GM19099 (cell line): ENCODE measurements around the gene SHANK1.

Experiments used
- POLR2A ChIP-seq: IDR thresholded peaks from 3 replicates; pipeline ENCODE4 v1.6.1; 2011; ENCODE audit warnings: low read depth; ENCODE audit not compliant: insufficient read length; ENCODE audit errors: extremely low read depth

SHANK1 gene

DNA sequence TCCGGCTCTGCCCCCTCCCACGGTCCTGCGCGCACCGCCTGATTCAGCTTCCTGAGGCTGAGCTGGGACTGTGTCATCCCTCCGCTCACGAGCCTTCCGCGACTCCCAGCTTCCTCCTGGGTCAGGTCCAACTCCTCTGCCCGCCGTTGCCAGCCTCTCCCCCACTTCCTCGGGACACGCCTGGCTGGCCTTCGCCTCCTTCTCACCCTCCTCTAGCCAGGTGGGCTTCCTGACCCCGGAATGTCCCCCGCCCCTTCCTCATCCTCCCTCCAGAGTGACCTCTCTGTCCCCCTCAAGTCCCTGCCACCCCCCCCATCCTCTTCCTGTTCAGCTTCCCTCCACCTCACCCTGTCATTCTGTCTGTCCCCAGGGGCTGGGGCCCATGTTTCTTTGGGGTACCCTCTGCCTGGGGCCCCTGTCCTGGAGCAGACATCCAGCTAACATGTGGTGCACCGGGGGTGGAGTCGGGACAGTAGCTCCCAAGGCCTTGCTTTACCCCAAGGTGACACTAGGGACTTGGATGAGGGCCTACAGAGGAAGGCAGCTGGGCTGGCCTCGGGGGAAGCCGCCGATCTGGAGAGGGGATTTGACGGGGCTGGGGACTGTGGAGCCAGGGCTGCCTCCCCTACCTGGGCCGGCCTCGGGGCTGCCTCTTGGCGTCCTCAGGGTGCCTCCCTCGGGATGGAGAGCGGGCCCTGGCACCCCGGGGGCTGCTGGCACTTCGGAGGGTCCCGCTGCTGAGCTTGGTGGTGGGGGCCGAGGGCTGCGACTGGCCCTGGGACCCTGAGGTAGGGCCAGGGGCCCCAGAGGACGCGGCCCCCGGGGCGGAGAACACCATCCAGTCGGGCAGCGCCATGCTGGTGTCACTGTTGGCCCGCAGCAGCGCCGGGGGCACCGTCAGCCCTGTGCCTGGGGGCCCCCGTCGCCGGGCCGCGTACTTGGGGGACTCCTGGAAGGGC is 16.5 kb downstream of the SHANK1 start:
- TF ChIP-seq POLR2A = no peak

DNA sequence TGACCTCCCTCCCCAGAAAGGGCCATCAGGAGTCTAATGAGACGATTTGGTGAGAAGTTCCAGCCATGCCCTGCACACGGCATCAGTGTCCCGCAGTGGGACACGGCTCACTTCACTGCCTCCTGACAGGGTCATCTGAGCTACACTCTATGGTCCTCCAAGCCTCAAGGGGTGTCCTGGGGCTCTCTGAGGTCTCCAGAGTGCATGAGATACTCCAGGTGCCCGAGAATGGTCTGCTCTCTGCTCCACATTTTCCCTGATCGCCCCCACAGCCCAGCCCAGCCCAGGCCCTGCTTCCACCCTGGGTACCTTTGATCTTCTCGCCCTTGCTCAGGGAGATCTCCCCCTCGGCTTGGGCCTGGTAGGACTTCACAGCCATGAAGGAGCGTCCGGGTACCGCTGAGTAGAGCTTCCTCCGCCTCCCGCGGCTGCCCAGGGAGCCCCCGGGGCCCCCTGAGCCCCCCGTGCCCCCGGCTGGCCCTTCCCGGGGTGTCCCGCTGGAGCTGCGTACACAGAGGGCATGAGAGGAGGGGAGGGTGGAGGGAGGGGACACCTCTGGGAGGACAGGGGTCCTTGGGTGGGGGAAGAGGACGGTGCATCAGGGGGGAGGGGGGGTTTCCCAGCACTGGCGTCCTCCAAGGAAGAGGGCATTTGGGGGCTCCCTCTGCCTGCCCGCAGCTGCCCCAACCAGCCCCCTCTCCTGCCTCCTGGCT is 17.3 kb downstream of the SHANK1 start:
- no peak for TF ChIP-seq POLR2A

DNA sequence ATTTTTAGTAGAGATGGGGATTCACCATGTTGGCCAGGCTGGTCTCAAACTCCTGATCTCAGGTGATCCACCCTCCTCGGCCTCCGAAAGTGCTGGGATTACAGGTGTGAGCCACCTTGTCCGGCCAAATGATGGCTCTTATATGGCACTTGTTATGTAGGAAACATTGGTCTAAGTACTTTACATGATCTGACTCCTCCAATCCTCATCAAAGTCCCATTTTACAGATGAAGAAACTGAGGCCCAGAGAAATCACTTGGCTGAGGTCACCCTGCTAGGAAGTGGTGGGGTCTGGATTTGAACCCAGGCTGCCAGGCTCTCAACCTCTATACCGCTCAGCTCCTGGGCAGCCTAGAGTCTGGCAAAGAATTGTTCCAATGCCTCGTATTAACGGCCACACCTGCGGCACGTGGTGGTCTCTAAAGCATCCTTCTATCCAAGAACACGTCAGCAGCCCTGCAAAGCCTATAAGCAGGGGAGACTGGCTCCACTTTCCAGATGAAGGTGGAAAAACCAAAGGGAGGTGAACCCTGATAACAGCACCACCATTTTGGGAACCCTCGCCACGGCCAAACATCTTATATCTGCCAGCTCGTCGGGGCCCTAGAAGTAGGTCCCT is 18.1 kb downstream of the SHANK1 start:
- TF ChIP-seq POLR2A = no peak

DNA sequence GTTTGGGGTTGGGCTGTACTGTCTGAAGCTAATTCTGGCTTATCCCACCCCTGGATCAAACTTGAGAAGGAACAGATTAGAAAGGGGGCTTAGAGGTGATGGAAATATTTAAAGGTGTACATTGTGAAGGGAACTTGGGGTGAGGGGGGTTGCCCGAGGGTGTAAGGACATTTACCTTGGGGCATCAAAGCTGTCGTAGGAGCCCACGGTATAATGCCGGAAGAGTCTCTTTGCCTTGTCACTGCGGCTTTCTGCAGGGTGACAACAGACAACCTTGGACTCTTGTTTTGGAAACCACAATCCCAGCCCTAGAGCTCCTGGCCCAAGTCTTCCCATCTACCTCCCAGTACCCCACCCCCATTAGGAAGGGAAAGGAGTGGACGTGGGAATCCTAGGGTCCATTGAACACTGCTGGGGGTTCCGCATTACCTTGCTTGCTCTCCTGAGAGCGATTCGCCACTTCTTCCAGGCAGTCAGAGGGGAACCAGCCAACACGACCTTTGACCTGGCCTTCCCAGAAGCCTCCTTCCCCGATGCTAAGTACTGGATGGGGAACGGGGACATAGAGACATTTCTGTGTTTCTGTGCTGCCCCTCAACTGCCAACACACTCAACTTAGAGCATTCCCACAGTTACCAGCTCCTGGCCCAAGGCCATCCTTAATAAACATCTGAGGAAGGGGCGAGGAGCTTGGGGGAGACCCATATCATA is 22.0 kb downstream of the SHANK1 start:
- no peak for TF ChIP-seq POLR2A

DNA sequence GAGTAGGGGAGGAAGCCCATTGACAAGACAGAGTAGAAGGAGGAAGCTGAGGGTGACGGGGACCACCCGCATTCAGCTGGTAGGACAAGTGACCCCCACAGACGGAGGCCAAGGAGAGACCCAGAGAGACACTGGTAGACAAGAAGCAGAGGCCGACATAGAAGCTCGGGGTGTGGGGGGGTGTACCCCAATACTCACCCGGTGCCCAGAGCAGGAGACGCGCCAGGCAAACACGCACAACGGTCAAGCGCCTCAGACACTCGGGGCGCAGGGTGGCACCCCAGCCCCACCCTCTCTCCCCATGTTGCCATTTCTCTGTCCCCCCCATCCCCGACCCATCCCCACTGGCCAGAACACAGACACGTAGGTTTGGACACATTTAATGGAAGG is 23.5 kb downstream of the SHANK1 start:
- TF ChIP-seq POLR2A = no peak

DNA sequence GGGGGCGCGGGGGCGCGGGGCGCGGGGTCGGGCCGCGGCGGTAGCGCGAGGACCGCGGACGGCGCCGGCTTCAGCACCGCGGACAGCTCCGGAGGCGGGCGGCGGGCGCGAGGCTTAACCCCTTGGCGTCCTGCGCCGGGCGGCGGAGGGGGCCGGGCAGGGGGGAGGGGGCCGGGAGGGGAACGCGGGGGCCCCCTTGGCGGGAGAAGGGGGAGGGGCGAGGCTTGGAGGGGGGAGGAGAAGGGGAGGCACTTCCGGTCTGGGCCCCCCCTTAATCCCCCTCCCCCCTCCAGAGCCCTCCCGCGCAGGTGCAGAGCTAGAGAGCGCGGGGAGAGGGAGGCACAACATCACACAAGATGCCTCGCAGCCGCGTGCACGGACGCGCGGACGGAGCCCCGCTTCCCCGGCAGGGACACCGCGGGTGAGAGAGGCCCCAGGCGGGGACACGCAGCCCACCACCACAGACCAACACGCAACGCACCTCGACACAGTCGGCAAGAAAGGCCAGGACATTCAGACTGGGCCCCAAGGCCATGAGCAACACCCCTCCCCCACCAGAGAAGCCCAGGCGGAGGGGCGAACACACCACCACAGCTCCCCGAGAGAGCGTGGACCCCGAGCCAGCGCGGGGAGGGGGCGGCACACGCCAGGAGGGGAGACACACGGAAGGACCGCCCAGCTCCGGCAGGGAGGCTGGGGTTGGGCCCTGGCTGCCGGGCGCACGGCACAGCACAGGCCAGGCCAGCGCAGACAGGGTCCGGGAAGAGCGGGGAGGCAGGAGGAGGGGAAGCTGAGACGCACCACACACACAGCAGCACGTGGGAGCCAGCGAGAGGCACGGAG is 24.1 kb downstream of the SHANK1 start:
- no peak for TF ChIP-seq POLR2A

DNA sequence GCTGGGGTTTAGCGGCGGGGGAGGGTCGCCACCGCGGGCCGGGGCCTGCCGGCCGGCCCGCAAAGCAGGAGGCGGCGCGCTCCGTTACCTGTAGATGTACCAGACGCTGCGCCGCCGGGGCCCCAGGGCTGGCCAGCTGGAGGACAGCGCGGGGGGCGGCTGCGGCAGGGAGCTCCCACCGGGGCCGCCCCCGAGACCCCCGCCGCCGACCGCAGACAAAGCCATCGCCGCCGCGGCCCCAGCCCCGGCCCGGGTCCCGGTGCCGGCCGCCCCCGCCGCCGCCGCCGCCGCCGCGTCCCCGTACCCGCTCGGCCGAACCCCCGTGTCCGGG is 24.8 kb downstream of the SHANK1 start:
- no peak for TF ChIP-seq POLR2A

DNA sequence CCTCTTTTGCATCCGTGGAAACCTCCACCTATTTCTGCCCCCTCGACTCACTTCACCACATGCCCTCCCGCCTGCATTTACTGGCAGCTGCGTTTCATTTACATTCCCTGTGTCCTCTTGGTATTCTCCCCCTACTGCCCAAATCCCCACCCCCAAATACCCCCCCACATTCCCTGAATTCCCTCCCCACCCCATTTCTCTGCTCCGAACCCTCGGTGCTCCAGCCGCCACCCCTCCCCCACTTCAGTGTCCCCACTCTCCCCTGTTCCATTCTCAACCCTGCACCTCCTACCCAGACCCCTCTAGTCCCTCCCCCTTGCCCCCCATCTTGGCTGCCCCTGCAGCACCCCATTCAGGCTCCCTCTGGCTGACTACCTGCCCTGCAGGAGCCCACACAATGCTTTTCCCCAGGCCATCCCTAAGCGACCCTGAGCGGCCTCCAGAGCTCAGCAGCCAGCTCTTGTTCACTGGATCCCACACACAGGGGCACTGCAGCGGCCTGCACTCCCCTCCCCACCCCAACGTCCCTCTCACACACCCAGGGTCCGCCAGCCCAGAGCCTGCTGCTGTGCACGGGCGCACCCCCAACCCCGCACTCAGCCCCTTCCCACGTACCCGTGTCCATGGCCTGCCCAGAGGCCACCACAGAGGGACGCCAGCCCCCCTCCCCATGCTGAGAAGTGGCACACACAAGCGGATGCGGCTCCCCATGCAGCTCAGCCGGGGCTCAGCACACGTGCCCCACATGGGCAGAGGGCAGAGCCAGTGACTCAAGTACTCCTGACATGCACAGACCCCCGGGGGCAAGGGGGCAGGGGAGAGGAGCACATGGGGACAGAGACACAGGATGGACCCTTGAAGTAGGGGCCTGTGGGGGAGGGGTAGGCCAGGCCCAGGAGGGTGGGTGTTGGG is 26.3 kb downstream of the SHANK1 start:
- no peak for TF ChIP-seq POLR2A

DNA sequence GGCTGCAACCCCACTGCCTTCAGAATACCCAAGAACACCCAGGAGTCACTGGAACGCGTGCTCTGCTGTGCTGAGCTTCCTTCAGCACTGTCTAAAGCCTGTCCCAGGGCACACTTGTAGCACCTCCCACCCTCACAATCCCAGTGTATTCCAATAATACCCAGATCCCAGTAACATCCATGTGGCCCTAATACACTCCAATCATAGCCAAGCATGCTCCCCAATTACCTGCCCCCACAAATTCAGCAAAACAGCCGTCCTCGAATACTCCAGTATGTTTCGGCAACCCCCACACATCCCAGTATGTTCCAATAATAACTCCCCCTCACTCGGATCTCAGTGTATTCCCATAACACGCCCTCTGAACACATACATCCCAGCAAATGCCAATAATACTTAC is 29.2 kb downstream of the SHANK1 start:
- no peak for TF ChIP-seq POLR2A

DNA sequence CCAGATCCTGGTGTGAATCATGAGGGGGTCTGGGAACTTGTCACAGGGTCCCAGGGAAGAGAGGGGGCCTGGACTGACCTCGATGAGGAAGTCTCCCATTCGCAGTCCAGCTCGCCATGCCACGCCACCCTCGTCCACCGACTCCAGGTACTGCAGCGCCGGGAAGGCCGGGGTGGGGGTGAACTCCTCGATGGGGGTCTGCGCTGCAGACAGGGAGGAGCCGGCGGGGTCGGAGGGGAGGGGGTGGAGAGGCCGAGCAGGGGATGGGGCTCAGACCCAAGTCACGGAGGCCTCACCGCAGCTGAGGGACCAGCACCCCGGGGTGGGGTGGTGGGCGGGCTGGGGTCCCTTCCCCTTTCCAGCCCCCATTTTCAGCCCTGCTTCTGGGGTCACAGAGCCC is 30.8 kb downstream of the SHANK1 start:
- no peak for TF ChIP-seq POLR2A

DNA sequence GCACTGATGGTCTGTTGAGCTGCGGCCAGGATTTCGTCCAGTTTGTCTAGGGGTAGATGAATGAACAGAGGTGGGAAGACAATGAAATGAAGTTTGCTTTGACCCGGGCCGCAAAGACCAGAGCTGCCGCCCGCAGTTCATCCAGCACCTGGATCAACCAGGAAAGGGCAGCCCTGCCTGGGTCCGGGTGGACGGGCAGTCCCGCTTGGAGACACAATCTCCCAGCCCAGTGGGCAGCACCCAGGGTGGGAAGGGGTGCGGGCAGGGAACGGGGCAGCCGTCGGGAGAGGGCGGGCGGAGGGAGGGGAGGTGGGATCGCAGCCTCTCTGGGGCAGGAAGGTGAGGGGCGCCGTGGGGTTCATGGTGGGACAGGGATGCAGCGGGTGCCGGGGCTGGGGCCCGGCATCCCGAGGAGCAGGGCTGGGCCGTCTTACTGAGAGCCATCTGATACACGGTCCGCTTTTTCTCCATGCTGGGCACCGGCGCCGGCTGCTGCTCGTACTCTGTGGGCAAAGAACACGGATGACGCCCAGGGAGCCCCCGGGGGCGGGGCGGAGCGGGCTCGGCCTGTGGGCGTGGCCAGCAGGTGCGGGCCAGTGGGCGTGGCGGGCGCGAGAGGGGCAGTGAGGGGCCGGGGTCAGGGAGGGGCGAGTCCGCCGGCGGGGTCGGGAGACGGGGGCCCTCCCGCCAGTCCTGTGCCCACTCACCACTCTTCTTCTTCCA is 33.1 kb downstream of the SHANK1 start:
- no peak for TF ChIP-seq POLR2A
